ENCODE measurements around the gene OR51I2.

OR51I2 gene

GRCh38 chr11:5505363-5506048, 56.4 kb downstream of the OR51I2 start:
- no peak for DNase-seq (ENCODE audit: low read depth)

Measured in GM04504 (cell line).